ENCODE measurements around the gene PIK3C2A. TPM values are rescaled to one million over a fixed set of nuclear protein-coding genes. Genes with fewer than 3 reads are reported as not detected.

Gene PIK3C2A
- total RNA-seq, 1 donor from 2014 or later = 84.9 TPM

GRCh38 chr11:17171343-17171742, 36.4 kb downstream of the PIK3C2A start:
- FAIRE-seq = no peak
- peak overlapping the region; percentile 88 for H3K27ac Mint-ChIP-seq (ENCODE audit: unreplicated experiment)
- H3K79me2 ChIP-seq (ENCODE audit: insufficient read depth, low read length) = peaks cover 50% of the 10 kb centered on the region

GRCh38 chr11:17169876-17170275, 37.9 kb downstream of the PIK3C2A start:
- peaks cover 57% of the 10 kb centered on the region for H3K79me2 ChIP-seq (ENCODE audit: insufficient read depth, low read length)
- H4K20me1 ChIP-seq (ENCODE audit: insufficient read depth, low read length) = peaks cover 8% of the 10 kb centered on the region
- TF ChIP-seq EZH2 (IDR thresholded peaks at IDR 0.05; ENCODE audit: insufficient read depth, low read length) (no peak), CTCF (IDR thresholded peaks at IDR 0.05; ENCODE audit: insufficient read depth, low read depth, low read length) (no peak)
- DNase-seq (ENCODE audit: low read depth) = no peak
- H3K36me3 ChIP-seq (ENCODE audit: insufficient read depth, low read length) = peaks cover 6% of the 10 kb centered on the region
- no peak overlapping the region for H3K4me2 ChIP-seq (ENCODE audit: low read length)
- H3K4me3 ChIP-seq (ENCODE audit: insufficient read depth, low read depth, low read length) = no peak overlapping the region
- Mint-ChIP-seq H3K36me3 (ENCODE audit: low read depth, unreplicated experiment) (peaks cover 13% of the 10 kb centered on the region), H3K4me3 (ENCODE audit: unreplicated experiment) (no peak overlapping the region), H3K9me3 (ENCODE audit: unreplicated experiment) (no peaks in the 10 kb centered on the region), H3K4me1 (ENCODE audit: low read depth, unreplicated experiment) (peaks cover 9% of the 10 kb centered on the region), H3K27me3 (ENCODE audit: low read depth, unreplicated experiment) (no peaks in the 10 kb centered on the region), H3K27ac (ENCODE audit: unreplicated experiment) (no peak overlapping the region)
- no peak overlapping the region for H3K9ac ChIP-seq (ENCODE audit: low read length)
- no peak overlapping the region for H2AFZ ChIP-seq (ENCODE audit: low read depth, low read length)
- no peak for FAIRE-seq
- no peaks in the 10 kb centered on the region for H3K27me3 ChIP-seq (ENCODE audit: insufficient read depth, low read length)
- H3K27ac ChIP-seq (ENCODE audit: low read depth, low read length) = no peak overlapping the region
- peaks cover 13% of the 10 kb centered on the region for H3K4me1 ChIP-seq (ENCODE audit: insufficient read depth, low read length)
- no peaks in the 10 kb centered on the region for H3K9me3 ChIP-seq (ENCODE audit: insufficient read depth, low read depth, low read length)

More at GRCh38 chr11:17171343-17171742, 36.4 kb downstream of the PIK3C2A start:
- Histone ChIP-seq H3K4me1 (ENCODE audit: insufficient read depth, low read length) (peaks cover 13% of the 10 kb centered on the region), H3K9me3 (ENCODE audit: insufficient read depth, low read depth, low read length) (no peaks in the 10 kb centered on the region), H3K27me3 (ENCODE audit: insufficient read depth, low read length) (no peaks in the 10 kb centered on the region), H3K36me3 (ENCODE audit: insufficient read depth, low read length) (peaks cover 6% of the 10 kb centered on the region), H3K27ac (ENCODE audit: low read depth, low read length) (peak overlapping the region; percentile 51), H3K4me2 (ENCODE audit: low read length) (peak overlapping the region; percentile 49), H2AFZ (ENCODE audit: low read depth, low read length) (no peak overlapping the region), H4K20me1 (ENCODE audit: insufficient read depth, low read length) (peaks cover 6% of the 10 kb centered on the region), H3K9ac (ENCODE audit: low read length) (no peak overlapping the region), H3K4me3 (ENCODE audit: insufficient read depth, low read depth, low read length) (no peak overlapping the region)
- TF ChIP-seq EZH2 (IDR thresholded peaks at IDR 0.05; ENCODE audit: insufficient read depth, low read length) (no peak), CTCF (IDR thresholded peaks at IDR 0.05; ENCODE audit: insufficient read depth, low read depth, low read length) (no peak)
- DNase-seq (ENCODE audit: low read depth) = peak; percentile 59
- no peak overlapping the region for H3K4me3 Mint-ChIP-seq (ENCODE audit: unreplicated experiment)
- H3K27me3 Mint-ChIP-seq (ENCODE audit: low read depth, unreplicated experiment) = no peaks in the 10 kb centered on the region
- H3K9me3 Mint-ChIP-seq (ENCODE audit: unreplicated experiment) = no peaks in the 10 kb centered on the region
- peaks cover 13% of the 10 kb centered on the region for H3K36me3 Mint-ChIP-seq (ENCODE audit: low read depth, unreplicated experiment)
- peaks cover 9% of the 10 kb centered on the region for H3K4me1 Mint-ChIP-seq (ENCODE audit: low read depth, unreplicated experiment)

DNA sequence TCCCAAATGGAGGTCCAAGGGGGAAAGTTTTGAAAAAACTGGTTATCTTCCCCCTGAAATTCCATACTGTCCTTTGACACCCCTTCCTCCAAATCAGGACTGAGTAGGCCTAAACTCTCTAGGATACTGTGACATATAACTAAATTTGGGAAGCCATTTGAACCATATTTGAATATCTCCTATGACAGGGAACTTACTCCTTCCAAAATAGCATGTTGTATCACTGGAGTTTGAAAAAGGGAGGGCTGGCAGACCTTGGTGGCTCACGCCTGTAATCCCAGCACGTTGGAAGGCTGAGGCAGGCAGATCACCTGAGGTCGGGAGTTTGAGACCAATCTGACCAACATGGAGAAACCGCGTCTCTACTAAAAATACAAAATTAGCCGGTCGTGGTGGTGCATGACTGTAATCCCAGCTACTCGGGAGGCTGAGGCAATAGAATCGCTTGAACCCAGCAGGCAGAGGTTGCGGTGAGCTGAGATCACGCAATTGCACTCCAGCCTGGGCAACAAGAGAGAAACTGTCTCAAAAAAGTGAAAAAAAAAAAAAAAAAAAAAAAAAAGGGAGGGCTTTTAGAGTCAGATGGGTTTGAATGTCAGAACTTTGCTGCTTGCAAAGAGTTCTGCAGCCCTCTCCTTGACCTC, 42.4 kb downstream of the PIK3C2A start:
- Histone ChIP-seq H4K20me1 (ENCODE audit: insufficient read depth, low read length) (peaks cover 29% of the 10 kb centered on the region), H3K36me3 (ENCODE audit: insufficient read depth, low read length) (peaks cover 6% of the 10 kb centered on the region), H3K9me3 (ENCODE audit: insufficient read depth, low read depth, low read length) (no peaks in the 10 kb centered on the region), H3K79me2 (ENCODE audit: insufficient read depth, low read length) (peaks cover 64% of the 10 kb centered on the region), H2AFZ (ENCODE audit: low read depth, low read length) (no peak overlapping the region), H3K27ac (ENCODE audit: low read depth, low read length) (no peak overlapping the region), H3K4me3 (ENCODE audit: insufficient read depth, low read depth, low read length) (no peak overlapping the region), H3K27me3 (ENCODE audit: insufficient read depth, low read length) (no peaks in the 10 kb centered on the region), H3K9ac (ENCODE audit: low read length) (no peak overlapping the region), H3K4me2 (ENCODE audit: low read length) (no peak overlapping the region), H3K4me1 (ENCODE audit: insufficient read depth, low read length) (no peaks in the 10 kb centered on the region)
- Mint-ChIP-seq H3K27ac (ENCODE audit: unreplicated experiment) (peak overlapping the region; percentile 34), H3K4me3 (ENCODE audit: unreplicated experiment) (no peak overlapping the region), H3K36me3 (ENCODE audit: low read depth, unreplicated experiment) (peaks cover 13% of the 10 kb centered on the region), H3K27me3 (ENCODE audit: low read depth, unreplicated experiment) (no peaks in the 10 kb centered on the region), H3K9me3 (ENCODE audit: unreplicated experiment) (no peaks in the 10 kb centered on the region), H3K4me1 (ENCODE audit: low read depth, unreplicated experiment) (peaks cover 4% of the 10 kb centered on the region)
- TF ChIP-seq EZH2 (IDR thresholded peaks at IDR 0.05; ENCODE audit: insufficient read depth, low read length) (no peak), CTCF (IDR thresholded peaks at IDR 0.05; ENCODE audit: insufficient read depth, low read depth, low read length) (no peak)
- FAIRE-seq (no peak), DNase-seq (ENCODE audit: low read depth) (no peak)
